Lower leg skin (tissue), 3 donors: Measurements from ENCODE around the gene TOP1.

ENCODE experiments used
- CTCF ChIP-seq, 3 donors: fragments of 450-650 bp; IDR thresholded peaks; one replicate each; pipeline ENCODE4 v1.5.1; 2016; ENCODE audit warnings: antibody characterized with exemption in 3 of 3, mild to moderate bottlenecking in 3 of 3, moderate library complexity in 2 of 3
- POLR2A ChIP-seq, 2 donors: fragments of 450-650 bp; IDR thresholded peaks; one replicate each; pipeline ENCODE4 v1.6.1; 2016 to 2017; ENCODE audit warnings: antibody characterized with exemption in 2 of 2, mild to moderate bottlenecking in 1 of 2, moderate library complexity in 1 of 2

DNA sequence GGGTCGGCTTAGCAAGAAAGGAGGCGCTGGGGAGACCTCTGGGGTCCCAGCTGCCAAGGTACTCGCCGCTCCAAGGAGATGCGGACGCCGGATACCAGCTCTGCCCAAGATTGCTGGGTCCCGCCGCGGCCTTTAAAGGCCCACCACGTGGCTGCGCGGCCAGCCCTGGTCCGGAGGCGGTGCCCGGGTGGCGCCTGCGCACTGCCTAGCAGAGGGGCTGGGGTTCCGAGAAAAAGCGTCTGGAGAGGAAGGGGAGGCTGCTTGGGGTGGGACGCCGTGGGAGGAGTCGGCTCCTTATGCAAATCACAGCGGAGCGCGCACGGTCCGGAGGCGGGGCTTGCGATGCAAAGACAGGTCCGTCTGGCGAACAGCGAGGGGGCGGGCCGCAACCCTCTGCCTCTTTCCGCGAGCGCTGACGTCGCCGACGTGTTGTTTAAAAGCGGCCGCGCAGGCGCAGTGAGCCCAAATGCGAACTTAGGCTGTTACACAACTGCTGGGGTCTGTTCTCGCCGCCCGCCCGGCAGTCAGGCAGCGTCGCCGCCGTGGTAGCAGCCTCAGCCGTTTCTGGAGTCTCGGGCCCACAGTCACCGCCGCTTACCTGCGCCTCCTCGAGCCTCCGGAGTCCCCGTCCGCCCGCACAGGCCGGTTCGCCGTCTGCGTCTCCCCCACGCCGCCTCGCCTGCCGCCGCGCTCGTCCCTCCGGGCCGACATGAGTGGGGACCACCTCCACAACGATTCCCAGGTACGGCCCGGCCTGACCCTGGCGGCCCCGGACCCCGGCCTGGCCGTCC, at the start of gene TOP1:
- TF ChIP-seq CTCF (IDR thresholded peaks at IDR 0.05) (peak in 1 of 3 donors; percentile 19), POLR2A (IDR thresholded peaks at IDR 0.05) (peak in 1 of 2 donors; percentile 91)
